Bronchial epithelial cell (primary cell): ENCODE data around the gene RC3H1. TPM values are rescaled to one million over a fixed set of nuclear protein-coding genes. Genes with fewer than 3 reads are reported as not detected.
A peak's percentile ranks its signal among the peaks of the same experiment; 100 is the strongest.

Source experiments
- DNase-seq: peaks from one replicate; pipeline ENCODE4 v3.0.0-alpha.2; 2010; ENCODE audit warnings: low read depth
- FAIRE-seq: peaks from 2 replicates; lab custom pipeline; 2011; peaks lifted over from hg19 to GRCh38; lab: Jason Lieb, UNC
- H3K27me3 ChIP-seq: 2 replicates; pipeline ENCODE4 v1.5.1; 2011; ENCODE audit warnings: low read length; ENCODE audit not compliant: control insufficient read depth, insufficient read depth
- H3K36me3 ChIP-seq: 2 replicates; pipeline ENCODE4 v1.5.1; 2011; ENCODE audit warnings: low read length; ENCODE audit not compliant: control insufficient read depth, insufficient read depth
- H3K4me3 ChIP-seq: 2 replicates; pipeline ENCODE4 v1.5.1; 2011; ENCODE audit warnings: mild to moderate bottlenecking, low read depth, low read length, control low read depth
- CTCF ChIP-seq: IDR thresholded peaks from 2 replicates; pipeline ENCODE4 v1.5.1; 2011; ENCODE audit warnings: mild to moderate bottlenecking, moderate library complexity, low read length, control low read depth, inconsistent platforms; ENCODE audit not compliant: insufficient read depth, severe bottlenecking
- total RNA-seq: library from RNA; depleted of rRNA; stranded (reverse); fragments of >200 nt; gene quantifications from 2 replicates; pipeline ENCODE4 v1.2.1, GENCODE V29; 2014

Gene RC3H1
- total RNA-seq, 1 donor from 2014 or later: 8.2 TPM

DNA sequence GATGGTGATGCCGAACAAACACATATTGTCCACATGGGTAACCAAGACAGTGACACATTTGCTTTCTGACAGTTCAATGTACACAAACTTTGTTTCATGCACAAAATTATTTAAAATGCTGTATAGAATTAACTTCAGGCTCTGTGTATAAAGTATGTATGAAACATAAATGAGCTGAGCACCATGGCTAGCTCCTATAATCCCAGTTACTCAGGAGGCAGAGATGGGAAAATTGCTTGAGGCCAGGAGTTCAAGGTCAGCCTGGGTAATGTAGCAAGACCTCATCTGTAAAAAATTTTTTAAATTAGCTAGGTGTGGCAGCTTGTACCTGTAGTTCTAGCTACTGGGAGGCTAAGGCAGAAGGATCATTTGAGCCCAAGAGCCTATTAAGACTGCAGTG is 19.2 kb upstream of the RC3H1 start:
- no peaks in the 10 kb centered on the region for H3K27me3 ChIP-seq
- H3K4me3 ChIP-seq: no peak overlapping the region
- FAIRE-seq (no peak), DNase-seq (no peak)
- no peaks in the 10 kb centered on the region for H3K36me3 ChIP-seq
- TF ChIP-seq CTCF: no peak

GRCh38 chr1:174040387-174040786 is 18.2 kb upstream of the RC3H1 start:
- TF ChIP-seq CTCF: no peak
- no peak overlapping the region for H3K4me3 ChIP-seq
- no peaks in the 10 kb centered on the region for H3K27me3 ChIP-seq
- FAIRE-seq: no peak
- DNase-seq: peak; percentile 96
- H3K36me3 ChIP-seq: no peaks in the 10 kb centered on the region

DNA sequence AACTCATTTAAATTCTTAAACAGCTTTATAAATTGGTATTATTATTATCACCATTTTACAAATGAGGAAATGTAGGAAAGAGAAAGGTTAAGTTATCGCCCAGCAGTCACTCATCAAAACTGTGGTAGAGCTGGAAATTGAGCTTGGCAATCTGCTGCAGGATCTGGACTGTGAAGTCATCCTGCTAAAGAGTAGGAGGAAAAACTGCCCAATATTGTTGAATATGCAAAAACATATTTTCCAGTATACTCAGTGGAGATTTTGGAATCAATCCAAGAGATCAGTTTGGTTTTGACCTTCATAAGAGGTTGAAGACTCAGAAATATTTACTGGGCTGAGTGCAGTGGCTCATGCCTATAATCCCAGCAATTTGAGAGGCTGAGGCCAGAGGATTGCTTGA is 16.9 kb upstream of the RC3H1 start:
- Histone ChIP-seq H3K36me3 (no peaks in the 10 kb centered on the region), H3K4me3 (no peak overlapping the region), H3K27me3 (no peaks in the 10 kb centered on the region)
- FAIRE-seq: no peak
- no peak for DNase-seq
- TF ChIP-seq CTCF: no peak

- DNase-seq (no peak), FAIRE-seq (no peak)
- H3K4me3 ChIP-seq: no peak overlapping the region
- no peaks in the 10 kb centered on the region for H3K36me3 ChIP-seq
- no peak for TF ChIP-seq CTCF
- H3K27me3 ChIP-seq: no peaks in the 10 kb centered on the region
Observed at GRCh38 chr1:174036798-174037197, 14.6 kb upstream of the RC3H1 start.

DNA sequence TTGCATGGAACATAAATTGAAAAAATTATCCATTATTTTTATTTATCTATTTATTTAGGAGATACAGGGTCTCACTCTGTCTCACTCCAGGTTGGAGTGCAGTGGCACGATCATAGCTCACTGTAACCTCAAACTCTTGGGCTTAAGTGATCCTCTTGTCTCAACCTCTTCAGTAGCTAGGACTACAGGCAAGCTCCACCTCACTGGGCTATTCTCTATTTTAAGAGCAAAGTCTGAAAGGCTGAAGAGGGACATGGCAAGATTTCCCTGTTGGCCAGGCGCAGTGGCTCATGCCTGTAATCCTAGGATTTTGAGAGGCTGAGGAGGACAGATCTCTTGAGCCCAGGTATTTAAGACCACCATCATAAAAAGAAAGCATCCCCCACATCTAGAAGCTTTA is 14.0 kb upstream of the RC3H1 start:
- no peak for FAIRE-seq
- Histone ChIP-seq H3K4me3 (no peak overlapping the region), H3K36me3 (no peaks in the 10 kb centered on the region), H3K27me3 (no peaks in the 10 kb centered on the region)
- DNase-seq: no peak
- no peak for TF ChIP-seq CTCF

DNA sequence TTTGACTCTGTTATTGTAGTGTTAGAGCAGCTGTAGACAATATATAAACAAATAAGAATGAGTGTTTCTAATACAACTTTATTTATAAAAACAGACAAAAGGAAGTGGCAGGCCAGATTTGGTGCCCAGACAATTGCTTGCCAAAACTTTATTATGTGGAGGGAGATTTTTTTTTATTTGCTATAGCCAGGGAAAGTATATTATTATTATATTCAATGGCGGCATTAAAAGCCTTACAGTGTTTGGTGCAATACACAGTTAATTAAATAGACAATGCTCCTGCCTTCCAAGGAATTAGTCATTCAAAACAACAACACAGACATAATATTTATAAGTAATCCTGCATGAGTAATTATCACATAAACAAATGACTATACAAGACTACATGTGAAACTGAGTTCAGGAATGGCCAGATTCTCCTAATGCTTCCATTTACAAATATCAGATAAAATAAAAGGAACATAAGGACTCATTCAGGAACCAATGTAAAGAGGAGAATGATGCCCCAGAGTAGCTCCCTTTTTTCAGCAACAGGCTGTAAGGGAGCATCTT is 10.6 kb upstream of the RC3H1 start:
- no peak overlapping the region for H3K4me3 ChIP-seq
- no peak for TF ChIP-seq CTCF
- H3K36me3 ChIP-seq: no peaks in the 10 kb centered on the region
- DNase-seq (peak; percentile 38), FAIRE-seq (no peak)
- no peaks in the 10 kb centered on the region for H3K27me3 ChIP-seq
